HG02970 (cell line): ENCODE measurements around the gene PCSK2.

Source experiments
- ATAC-seq: cut with Tn5 transposase; IDR thresholded peaks from one replicate; pipeline ENCODE4 v1.9.1; 2021; ENCODE audit warnings: mild to moderate bottlenecking, moderate library complexity, moderate number of reproducible peaks; ENCODE audit not compliant: unreplicated experiment, low FRiP score

PCSK2 gene

DNA sequence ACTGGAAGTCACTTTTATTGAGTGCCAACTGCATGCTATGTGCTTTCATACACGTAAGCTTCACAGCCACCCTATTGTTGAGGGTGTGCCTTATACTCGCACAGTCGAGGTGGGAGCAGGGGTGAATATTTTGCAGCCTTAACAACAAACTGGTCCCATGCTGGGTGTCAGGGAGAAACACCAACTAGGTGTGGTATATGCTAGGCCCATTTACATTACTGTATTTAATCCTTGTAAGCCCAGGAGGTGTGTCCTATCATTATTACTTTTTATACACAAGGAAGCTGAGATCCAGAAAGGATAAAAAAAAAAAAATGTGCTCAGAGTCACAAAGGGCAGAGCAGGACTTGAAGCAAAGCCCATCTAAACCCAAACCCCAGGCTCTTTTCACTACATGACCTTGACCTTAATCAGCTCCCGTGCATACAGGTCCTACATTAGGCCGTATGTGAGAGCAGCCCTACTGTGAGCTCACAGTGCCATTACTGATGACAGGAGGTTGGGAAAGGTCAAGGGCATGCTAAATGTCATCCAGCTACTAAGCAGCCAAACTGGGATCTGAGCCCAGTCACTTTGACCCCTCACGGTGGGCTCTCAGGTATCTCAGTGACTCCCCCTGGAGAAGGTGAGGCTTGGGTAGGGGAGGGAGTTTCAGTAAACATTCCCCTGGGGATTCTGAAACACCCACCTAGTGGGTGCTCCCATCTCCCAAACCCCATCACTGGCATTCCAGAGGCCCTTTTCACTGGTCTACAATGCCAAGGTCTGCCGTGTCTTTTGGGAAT, 242.6 kb downstream of the PCSK2 start:
- ATAC-seq, result no peak

GRCh38 chr20:17470521-17470920, 243.7 kb downstream of the PCSK2 start:
- no peak for ATAC-seq

- no peak for ATAC-seq
Observed at GRCh38 chr20:17470973-17471372, 244.1 kb downstream of the PCSK2 start.

DNA sequence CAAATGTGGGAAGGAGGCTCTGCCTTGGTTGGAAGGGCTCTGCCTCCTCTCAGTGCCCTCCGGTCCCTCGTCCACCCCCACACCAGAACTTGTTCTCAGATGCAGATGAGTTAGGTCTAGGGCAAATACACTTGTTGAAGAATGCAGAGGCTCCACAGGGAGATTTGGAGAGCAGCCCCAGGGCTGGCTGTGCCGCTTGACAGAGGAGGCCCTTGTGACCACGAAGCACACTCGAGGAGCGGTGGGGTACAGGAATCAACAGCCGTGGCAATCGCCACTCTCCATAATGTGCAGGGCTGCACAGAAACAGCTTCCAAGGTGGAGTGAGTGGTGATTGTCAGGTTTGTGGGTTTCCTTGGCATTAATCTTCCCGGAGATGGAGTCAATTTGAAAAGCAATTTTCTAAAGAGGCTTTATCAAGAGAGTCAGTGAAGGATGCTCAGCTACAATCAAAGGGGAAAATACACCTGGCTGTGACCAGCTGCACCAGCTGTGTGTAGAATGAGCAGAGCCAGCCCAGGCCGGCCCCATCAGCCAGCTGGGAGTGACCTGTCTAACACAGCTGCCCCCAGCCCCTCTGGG, 244.9 kb downstream of the PCSK2 start:
- ATAC-seq, result no peak

DNA sequence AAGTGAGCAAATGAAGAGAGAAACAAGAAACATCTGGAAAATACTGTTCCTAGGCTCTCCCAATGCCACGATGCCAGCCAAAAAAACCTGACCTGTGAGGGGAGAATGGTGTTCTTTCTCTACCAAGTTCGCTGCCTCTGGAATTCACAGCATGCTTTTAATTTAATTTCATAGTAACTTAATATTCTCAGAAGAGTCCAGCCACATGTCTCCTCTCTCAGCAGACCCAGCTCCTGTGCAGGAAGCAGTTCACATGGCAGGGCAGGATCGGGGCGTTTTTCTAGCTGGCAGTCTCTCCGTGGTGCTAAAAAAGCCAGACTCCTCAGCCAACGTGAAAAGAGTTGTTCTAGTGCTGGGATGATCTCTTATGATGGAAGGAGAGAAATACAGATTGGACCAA, 246.8 kb downstream of the PCSK2 start:
- no peak for ATAC-seq

DNA sequence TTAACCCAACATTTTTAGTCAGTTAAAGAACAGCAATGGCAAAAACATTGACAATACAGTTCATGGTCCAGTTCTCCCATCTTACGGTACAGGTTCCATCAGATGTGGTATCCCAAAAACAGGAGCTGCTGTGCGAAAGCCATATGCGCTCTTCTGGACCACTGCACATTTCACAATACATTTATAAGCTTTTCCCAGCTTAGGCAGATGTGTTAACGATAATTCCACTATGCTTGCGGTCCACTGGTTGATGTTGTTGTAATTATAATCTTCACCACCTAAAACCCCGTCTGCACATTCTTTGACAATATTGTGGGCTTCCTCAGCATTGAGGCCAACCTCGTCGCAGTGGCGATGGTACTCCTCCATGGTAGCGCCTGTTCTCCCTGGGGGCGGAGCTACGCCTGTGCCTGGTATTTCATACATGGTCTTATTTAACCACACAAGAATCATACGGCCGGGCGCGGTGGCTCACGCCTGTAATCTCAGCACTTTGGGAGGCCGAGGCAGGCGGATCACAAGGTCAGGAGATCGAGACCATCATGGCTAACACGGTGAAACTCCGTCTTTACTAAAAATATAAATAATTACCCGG, 252.3 kb downstream of the PCSK2 start:
- no peak for ATAC-seq

DNA sequence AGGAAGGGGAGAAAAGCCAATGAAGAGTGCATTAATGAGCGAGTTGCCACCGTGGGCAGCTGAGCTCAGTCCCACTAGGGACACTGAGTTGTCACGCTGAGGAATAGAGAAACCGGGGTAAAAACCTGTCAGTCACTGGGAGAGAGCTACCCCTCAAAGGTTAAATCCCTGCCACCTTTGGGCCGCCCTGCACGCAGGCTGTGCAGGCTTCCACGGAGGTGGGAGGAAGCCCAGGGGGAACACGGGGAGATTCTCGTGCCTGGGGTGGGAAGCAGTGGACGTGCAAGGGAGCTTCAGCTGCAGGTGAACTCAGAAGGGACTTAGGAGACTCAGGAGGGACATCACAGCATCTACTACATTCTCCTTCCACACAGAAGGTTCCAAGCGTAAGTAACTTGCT, 253.9 kb downstream of the PCSK2 start:
- ATAC-seq, result no peak

GRCh38 chr20:17481661-17482060, 254.8 kb downstream of the PCSK2 start:
- no peak for ATAC-seq

GRCh38 chr20:17482536-17482935, 255.7 kb downstream of the PCSK2 start:
- ATAC-seq, result no peak

DNA sequence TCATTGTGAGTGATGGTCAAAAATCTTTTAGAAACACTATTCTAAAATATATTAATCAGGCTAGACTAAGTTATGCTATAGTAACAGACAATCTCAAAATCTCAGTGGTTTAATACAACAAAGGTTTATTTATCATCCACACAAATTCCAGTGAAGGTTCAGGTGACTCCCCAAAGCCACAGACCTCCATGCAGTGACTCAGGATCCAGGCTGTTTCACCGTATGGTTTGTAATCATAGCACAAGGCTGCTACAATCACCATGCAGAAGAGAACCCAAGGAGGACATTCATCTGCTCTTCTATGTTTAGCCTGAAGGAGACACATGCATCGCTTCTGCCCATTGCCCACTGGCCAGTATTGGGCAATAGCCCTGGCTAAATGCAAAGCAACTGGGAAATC, 258.2 kb downstream of the PCSK2 start:
- no peak for ATAC-seq

DNA sequence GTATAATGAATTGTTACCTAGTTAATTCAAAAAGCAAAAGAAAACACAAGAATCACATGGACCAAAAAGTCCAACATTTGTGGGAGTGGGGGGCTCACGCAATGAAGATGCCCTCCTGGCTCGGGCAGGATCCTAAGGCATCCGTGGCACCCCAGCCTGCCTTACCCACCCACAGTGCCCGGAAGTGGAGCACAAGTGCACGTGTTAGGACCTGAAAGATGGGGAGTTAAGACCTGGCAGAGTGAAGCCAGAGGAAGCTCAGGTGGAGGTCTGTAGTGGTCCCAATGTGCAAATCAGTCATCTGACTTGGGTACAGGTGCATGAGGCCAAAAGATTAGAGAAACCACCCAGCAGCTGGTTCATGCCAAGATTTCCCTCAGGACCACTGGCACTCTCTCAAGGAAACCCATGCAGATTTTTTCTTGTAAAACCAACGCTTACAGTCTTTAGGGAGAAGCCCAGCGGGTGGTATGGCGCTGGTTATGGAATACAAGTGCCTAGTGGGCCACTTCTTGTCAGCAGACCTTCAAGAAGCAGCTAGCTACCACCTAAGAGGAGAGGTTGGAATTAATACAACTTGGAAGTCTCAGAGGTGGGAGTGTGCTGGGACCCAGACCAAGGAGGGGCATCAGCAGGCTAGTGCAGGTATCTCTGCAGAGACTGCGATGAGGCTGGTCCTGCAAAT, 262.2 kb downstream of the PCSK2 start:
- no peak for ATAC-seq

- ATAC-seq, result no peak
Observed at GRCh38 chr20:17490501-17490900, 263.7 kb downstream of the PCSK2 start.

GRCh38 chr20:17491041-17491440, 264.2 kb downstream of the PCSK2 start:
- no peak for ATAC-seq

GRCh38 chr20:17491488-17491887, 264.6 kb downstream of the PCSK2 start:
- ATAC-seq, result no peak

DNA sequence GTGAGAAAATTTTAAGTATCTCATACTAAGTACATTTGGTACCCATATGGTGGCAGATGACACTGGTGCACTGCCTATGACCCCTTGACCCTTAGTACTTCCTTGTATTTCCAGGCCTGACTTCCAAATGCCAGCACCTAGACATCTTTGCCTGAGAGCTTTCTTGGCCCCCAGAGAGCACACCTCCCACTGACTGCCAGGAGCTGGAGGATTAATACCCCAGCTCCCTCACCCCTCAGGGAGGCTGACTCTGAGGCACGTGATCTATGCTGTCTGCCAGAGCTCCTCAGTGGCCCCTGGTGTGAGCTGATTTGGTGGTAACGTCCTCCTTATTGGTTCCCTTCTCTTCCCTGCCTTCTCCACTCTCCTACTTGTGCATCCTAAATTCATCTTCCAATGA, 266.3 kb downstream of the PCSK2 start:
- ATAC-seq, result no peak

- no peak for ATAC-seq
Observed at GRCh38 chr20:17494201-17494600, 267.4 kb downstream of the PCSK2 start.

GRCh38 chr20:17495826-17496225, 269.0 kb downstream of the PCSK2 start:
- ATAC-seq, result no peak

DNA sequence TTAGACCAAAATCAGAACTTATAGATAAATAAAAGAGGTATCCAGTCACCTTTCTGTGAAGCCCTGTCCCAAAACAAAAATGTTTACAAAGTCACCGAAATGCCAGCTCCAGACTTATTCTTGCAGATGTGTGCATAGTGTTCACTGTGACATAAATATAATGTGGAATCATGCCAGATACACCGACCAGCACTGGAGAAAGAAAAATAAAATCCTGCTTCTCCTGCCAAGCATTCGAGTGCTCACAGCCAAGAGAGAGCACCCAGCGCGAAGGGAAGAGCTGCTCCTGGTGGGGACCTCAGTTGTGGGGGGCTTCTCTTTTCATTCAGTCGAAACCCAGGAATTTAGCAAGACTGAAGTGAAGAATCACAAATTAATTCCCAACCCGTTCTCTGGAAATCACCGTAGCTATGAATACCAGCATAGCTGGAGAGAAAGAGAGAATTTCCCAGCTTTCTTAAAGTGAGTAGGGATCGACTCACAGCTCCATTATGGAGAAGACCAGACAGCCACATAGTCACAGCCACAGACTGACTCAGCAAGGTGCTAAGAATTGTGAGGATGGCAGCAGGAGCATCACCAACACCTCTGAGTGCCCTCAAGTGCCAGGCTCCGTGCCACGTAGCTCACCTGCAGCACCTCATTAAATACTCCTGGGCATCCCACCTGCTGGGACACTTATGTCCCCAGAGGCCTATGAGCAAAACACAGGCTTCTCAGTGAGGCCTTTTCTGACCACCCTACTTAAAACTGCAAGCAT, 271.2 kb downstream of the PCSK2 start:
- ATAC-seq, result no peak

DNA sequence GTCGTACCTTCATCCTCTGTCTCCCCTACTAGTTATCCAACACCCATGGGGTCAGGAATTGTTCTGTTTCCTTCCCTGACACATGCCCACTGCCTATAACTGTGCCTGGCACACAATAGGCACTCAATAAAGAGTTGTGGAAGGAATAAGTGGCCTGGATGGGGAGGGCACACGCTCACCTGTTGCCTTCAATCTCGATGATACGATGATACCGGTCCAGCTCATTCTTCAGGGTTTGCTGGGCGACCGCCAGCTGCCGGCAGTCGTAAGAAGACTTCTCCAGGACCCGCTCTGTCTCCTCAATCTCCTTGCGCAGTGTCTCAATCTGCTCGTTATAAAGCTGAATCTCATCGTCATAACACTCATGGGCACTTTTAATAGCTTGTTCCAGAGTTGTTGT, 271.8 kb downstream of the PCSK2 start:
- ATAC-seq, result no peak

- no peak for ATAC-seq
Observed at GRCh38 chr20:17499041-17499440, 272.2 kb downstream of the PCSK2 start.

DNA sequence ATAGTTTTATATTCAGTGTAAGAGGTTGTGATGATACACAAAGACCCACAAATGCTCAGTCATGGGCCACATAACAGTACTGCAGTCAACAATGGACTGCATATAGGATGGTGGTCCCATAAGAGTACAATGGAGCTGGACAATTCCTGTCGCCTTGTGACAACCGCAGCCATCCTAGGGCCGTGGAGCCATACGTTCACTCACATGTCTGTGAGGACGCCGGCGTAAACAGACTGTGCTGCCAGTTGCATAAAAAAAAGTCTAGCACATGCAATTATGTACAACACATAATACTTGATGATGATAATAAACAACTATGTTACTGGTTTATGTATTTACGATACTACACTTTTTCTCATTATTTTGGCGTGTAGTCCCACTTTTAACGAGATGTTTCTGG, 273.4 kb downstream of the PCSK2 start:
- no peak for ATAC-seq
